WTC11 (cell line): ENCODE results near the gene ING5.

ENCODE experiments used
- GABPB1 ChIP-seq: sonication (generic); formaldehyde crosslinking; IDR thresholded peaks from 2 replicates; pipeline ENCODE4 v1.8.1; 2023; ENCODE audit warnings: mild to moderate bottlenecking, missing genetic modification reagents
- IRF2 ChIP-seq: sonication (generic); formaldehyde crosslinking; IDR thresholded peaks from 2 replicates; pipeline ENCODE4 v1.8.0; 2022; ENCODE audit warnings: low read depth, missing genetic modification reagents, borderline replicate concordance
- NR3C1 ChIP-seq: sonication (generic); formaldehyde crosslinking; conservative IDR thresholded peaks from 2 replicates; pipeline ENCODE4 v1.8.1; 2023; ENCODE audit warnings: low read depth, mild to moderate bottlenecking, missing genetic modification reagents
- RELA ChIP-seq: sonication (generic); formaldehyde crosslinking; IDR thresholded peaks from 2 replicates; pipeline ENCODE4 v1.8.1; 2022; ENCODE audit warnings: missing genetic modification reagents, mild to moderate bottlenecking, borderline replicate concordance
- ZBTB21 ChIP-seq: sonication (generic); formaldehyde crosslinking; IDR thresholded peaks from 2 replicates; pipeline ENCODE4 v1.8.1; 2023; ENCODE audit warnings: mild to moderate bottlenecking, missing genetic modification reagents, borderline replicate concordance
- ZNF232 ChIP-seq: sonication (generic); formaldehyde crosslinking; IDR thresholded peaks from 2 replicates; pipeline ENCODE4 v1.8.0; 2022; ENCODE audit warnings: mild to moderate bottlenecking, missing genetic modification reagents
- TF ChIP-seq, protein P1 (sequence below): fragments of 200-600 bp; IDR thresholded peaks from 2 replicates; pipeline ENCODE4 v1.8.0; 2022; ENCODE audit warnings: antibody characterized with exemption
- TF ChIP-seq, protein P2 (sequence below): sonication (generic); formaldehyde crosslinking; IDR thresholded peaks from 2 replicates; pipeline ENCODE4 v1.8.0; 2022; ENCODE audit warnings: mild to moderate bottlenecking, missing genetic modification reagents
- TF ChIP-seq, protein P3 (sequence below): sonication (generic); formaldehyde crosslinking; IDR thresholded peaks from 2 replicates; pipeline ENCODE4 v1.8.1; 2023; ENCODE audit warnings: mild to moderate bottlenecking, missing genetic modification reagents, moderate library complexity
- TF ChIP-seq, protein P4 (sequence below): sonication (generic); formaldehyde crosslinking; IDR thresholded peaks from 2 replicates; pipeline ENCODE4 v1.8.0; 2022; ENCODE audit warnings: mild to moderate bottlenecking, missing genetic modification reagents
- TF ChIP-seq, protein P5 (sequence below): sonication (generic); formaldehyde crosslinking; IDR thresholded peaks from 2 replicates; pipeline ENCODE4 v1.8.1; 2023; ENCODE audit warnings: mild to moderate bottlenecking, moderate library complexity, missing genetic modification reagents
- TF ChIP-seq, protein P6 (sequence below): sonication (generic); formaldehyde crosslinking; IDR thresholded peaks from 2 replicates; pipeline ENCODE4 v1.8.1; 2022; ENCODE audit warnings: low read depth, missing genetic modification reagents, borderline replicate concordance
- TF ChIP-seq, protein P7 (sequence below): fragments of 250-450 bp; sonication (Bioruptor Pico); IDR thresholded peaks from 2 replicates; pipeline ENCODE4 v1.9.0; 2021; ENCODE audit warnings: moderate library complexity, mild to moderate bottlenecking, inconsistent platforms, borderline replicate concordance
- TF ChIP-seq, protein P8 (sequence below): sonication (generic); formaldehyde crosslinking; IDR thresholded peaks from 2 replicates; pipeline ENCODE4 v1.8.1; 2023; ENCODE audit warnings: mild to moderate bottlenecking, missing genetic modification reagents

DNA sequence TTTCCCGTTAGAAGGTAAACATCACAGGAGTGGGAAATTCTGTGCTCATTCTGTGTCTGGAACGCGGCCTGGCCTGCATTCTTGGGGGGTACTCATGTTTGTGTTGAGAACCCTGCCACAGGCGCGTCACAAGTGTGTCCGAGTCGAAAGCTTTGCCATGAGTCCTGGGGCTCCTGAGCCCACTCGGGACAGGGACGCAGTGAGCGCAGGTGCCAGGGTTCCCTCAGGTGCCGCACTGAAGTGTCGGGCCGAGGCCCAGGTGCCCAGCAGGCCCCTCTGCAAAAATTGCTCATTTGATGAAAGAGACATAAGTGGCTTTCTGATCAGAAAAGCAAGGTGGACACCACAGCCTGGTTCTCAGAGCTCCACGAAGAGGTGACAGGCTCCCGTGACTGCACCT is 37.3 kb downstream of the ING5 start:
- TF ChIP-seq, protein P1, sequence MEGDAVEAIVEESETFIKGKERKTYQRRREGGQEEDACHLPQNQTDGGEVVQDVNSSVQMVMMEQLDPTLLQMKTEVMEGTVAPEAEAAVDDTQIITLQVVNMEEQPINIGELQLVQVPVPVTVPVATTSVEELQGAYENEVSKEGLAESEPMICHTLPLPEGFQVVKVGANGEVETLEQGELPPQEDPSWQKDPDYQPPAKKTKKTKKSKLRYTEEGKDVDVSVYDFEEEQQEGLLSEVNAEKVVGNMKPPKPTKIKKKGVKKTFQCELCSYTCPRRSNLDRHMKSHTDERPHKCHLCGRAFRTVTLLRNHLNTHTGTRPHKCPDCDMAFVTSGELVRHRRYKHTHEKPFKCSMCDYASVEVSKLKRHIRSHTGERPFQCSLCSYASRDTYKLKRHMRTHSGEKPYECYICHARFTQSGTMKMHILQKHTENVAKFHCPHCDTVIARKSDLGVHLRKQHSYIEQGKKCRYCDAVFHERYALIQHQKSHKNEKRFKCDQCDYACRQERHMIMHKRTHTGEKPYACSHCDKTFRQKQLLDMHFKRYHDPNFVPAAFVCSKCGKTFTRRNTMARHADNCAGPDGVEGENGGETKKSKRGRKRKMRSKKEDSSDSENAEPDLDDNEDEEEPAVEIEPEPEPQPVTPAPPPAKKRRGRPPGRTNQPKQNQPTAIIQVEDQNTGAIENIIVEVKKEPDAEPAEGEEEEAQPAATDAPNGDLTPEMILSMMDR, result no peak
- TF ChIP-seq IRF2 (CRISPR knock-in tag), result no peak
- TF ChIP-seq, protein P2, sequence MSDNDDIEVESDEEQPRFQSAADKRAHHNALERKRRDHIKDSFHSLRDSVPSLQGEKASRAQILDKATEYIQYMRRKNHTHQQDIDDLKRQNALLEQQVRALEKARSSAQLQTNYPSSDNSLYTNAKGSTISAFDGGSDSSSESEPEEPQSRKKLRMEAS (CRISPR knock-in tag), result no peak
- TF ChIP-seq ZNF232, result no peak
- TF ChIP-seq, protein P3, sequence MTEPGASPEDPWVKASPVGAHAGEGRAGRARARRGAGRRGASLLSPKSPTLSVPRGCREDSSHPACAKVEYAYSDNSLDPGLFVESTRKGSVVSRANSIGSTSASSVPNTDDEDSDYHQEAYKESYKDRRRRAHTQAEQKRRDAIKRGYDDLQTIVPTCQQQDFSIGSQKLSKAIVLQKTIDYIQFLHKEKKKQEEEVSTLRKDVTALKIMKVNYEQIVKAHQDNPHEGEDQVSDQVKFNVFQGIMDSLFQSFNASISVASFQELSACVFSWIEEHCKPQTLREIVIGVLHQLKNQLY (CRISPR knock-in tag), result no peak
- no peak for TF ChIP-seq GABPB1
- TF ChIP-seq, protein P4, sequence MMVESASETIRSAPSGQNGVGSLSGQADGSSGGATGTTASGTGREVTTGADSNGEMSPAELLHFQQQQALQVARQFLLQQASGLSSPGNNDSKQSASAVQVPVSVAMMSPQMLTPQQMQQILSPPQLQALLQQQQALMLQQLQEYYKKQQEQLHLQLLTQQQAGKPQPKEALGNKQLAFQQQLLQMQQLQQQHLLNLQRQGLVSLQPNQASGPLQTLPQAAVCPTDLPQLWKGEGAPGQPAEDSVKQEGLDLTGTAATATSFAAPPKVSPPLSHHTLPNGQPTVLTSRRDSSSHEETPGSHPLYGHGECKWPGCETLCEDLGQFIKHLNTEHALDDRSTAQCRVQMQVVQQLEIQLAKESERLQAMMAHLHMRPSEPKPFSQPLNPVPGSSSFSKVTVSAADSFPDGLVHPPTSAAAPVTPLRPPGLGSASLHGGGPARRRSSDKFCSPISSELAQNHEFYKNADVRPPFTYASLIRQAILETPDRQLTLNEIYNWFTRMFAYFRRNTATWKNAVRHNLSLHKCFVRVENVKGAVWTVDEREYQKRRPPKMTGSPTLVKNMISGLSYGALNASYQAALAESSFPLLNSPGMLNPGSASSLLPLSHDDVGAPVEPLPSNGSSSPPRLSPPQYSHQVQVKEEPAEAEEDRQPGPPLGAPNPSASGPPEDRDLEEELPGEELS, result no peak
- no peak for TF ChIP-seq RELA (CRISPR knock-in tag)
- TF ChIP-seq, protein P5, sequence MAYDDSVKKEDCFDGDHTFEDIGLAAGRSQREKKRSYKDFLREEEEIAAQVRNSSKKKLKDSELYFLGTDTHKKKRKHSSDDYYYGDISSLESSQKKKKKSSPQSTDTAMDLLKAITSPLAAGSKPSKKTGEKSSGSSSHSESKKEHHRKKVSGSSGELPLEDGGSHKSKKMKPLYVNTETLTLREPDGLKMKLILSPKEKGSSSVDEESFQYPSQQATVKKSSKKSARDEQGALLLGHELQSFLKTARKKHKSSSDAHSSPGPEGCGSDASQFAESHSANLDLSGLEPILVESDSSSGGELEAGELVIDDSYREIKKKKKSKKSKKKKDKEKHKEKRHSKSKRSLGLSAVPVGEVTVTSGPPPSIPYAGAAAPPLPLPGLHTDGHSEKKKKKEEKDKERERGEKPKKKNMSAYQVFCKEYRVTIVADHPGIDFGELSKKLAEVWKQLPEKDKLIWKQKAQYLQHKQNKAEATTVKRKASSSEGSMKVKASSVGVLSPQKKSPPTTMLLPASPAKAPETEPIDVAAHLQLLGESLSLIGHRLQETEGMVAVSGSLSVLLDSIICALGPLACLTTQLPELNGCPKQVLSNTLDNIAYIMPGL (CRISPR knock-in tag), result no peak
- TF ChIP-seq ZBTB21 (CRISPR knock-in tag), result no peak
- TF ChIP-seq, protein P6, sequence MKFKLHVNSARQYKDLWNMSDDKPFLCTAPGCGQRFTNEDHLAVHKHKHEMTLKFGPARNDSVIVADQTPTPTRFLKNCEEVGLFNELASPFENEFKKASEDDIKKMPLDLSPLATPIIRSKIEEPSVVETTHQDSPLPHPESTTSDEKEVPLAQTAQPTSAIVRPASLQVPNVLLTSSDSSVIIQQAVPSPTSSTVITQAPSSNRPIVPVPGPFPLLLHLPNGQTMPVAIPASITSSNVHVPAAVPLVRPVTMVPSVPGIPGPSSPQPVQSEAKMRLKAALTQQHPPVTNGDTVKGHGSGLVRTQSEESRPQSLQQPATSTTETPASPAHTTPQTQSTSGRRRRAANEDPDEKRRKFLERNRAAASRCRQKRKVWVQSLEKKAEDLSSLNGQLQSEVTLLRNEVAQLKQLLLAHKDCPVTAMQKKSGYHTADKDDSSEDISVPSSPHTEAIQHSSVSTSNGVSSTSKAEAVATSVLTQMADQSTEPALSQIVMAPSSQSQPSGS, result no peak
- TF ChIP-seq, protein P7, sequence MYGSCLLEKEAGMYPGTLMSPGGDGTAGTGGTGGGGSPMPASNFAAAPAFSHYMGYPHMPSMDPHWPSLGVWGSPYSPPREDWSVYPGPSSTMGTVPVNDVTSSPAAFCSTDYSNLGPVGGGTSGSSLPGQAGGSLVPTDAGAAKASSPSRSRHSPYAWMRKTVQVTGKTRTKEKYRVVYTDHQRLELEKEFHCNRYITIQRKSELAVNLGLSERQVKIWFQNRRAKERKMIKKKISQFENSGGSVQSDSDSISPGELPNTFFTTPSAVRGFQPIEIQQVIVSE (CRISPR knock-in tag), result no peak
- no peak for TF ChIP-seq NR3C1 (CRISPR knock-in tag)
- TF ChIP-seq, protein P8, sequence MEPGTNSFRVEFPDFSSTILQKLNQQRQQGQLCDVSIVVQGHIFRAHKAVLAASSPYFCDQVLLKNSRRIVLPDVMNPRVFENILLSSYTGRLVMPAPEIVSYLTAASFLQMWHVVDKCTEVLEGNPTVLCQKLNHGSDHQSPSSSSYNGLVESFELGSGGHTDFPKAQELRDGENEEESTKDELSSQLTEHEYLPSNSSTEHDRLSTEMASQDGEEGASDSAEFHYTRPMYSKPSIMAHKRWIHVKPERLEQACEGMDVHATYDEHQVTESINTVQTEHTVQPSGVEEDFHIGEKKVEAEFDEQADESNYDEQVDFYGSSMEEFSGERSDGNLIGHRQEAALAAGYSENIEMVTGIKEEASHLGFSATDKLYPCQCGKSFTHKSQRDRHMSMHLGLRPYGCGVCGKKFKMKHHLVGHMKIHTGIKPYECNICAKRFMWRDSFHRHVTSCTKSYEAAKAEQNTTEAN (CRISPR knock-in tag), result no peak
